Lung (tissue), 12 donors: ENCODE results near the gene ALOX12B. TPM values are rescaled to one million over a fixed set of nuclear protein-coding genes. Genes with fewer than 3 reads are reported as not detected.
A peak's percentile ranks its signal among the peaks of the same experiment; 100 is the strongest.

Source experiments
- ATAC-seq: fragments of 200-7000 bp; cut with Tn5 transposase; one replicate; pipeline ENCODE4 v1.9.1; 2020; ENCODE audit warnings: moderate number of reproducible peaks; ENCODE audit not compliant: insufficient read depth, low FRiP score
- DNase-seq, 3 donors: peaks; one replicate each; pipeline ENCODE4 v3.0.0-alpha.2; 2013 to 2017
- H3K27ac ChIP-seq, 2 donors: one replicate each; pipeline ENCODE4 v1.5.1; 2013; ENCODE audit warnings: mild to moderate bottlenecking in 2 of 2, moderate library complexity in 2 of 2, control low read depth in 1 of 2, inconsistent platforms in 1 of 2, low read depth in 1 of 2, low read length in 1 of 2
- H3K27me3 ChIP-seq, 3 donors: one replicate each; pipeline ENCODE4 v1.5.1; 2013; ENCODE audit warnings: low read length in 2 of 3; ENCODE audit not compliant: control insufficient read depth in 3 of 3, insufficient read depth in 3 of 3
- H3K36me3 ChIP-seq, 4 donors: one replicate each; pipeline ENCODE4 v1.5.1; 2013; ENCODE audit warnings: low read length in 4 of 4, mild to moderate bottlenecking in 1 of 4, moderate library complexity in 1 of 4; ENCODE audit not compliant: control insufficient read depth in 4 of 4, insufficient read depth in 4 of 4
- H3K4me1 ChIP-seq, 5 donors: one replicate each; pipeline ENCODE4 v1.5.1; 2013; ENCODE audit warnings: low read length in 5 of 5, mild to moderate bottlenecking in 2 of 5, moderate library complexity in 1 of 5; ENCODE audit not compliant: control insufficient read depth in 5 of 5, insufficient read depth in 5 of 5
- H3K4me3 ChIP-seq: one replicate; pipeline ENCODE4 v1.5.1; 2013; ENCODE audit warnings: mild to moderate bottlenecking, control low read depth, moderate library complexity
- H3K9ac ChIP-seq, 2 donors: one replicate each; pipeline ENCODE4 v1.5.1; 2013; ENCODE audit warnings: low read length in 2 of 2, control low read depth in 1 of 2; ENCODE audit not compliant: insufficient read depth in 1 of 2
- H3K9me3 ChIP-seq, 4 donors: one replicate each; pipeline ENCODE4 v1.5.1; 2013; ENCODE audit warnings: low read length in 3 of 4, mild to moderate bottlenecking in 1 of 4, moderate library complexity in 1 of 4; ENCODE audit not compliant: control insufficient read depth in 4 of 4, insufficient read depth in 3 of 4
- CTCF ChIP-seq: IDR thresholded peaks from 2 replicates; pipeline ENCODE4 v1.5.1; 2012; ENCODE audit warnings: mild to moderate bottlenecking; ENCODE audit errors: control extremely low read depth, extremely low read depth
- WGBS, 2 donors: extraction: QIAGEN DNeasy Blood & Tissue Kit; methylation state at CpG; one replicate each; pipeline ENCODE4 v1.1.7; 2013; 5-methylcytosine and 5-hydroxymethylcytosine counted together
- polyA plus RNA-seq, 2 donors: library from polyadenylated mRNA; stranded (reverse); fragments of 200-250 nt; gene quantifications; one replicate each; pipeline ENCODE4 v1.2.1, GENCODE V29; 2013
- total RNA-seq, 2 donors: library from RNA; depleted of rRNA in 1 of 2; stranded (reverse); fragments of >200 nt in 1 of 2; gene quantifications; one replicate each; pipeline ENCODE4 v1.2.1, GENCODE V29; 2014 to 2021
- donor health status: control.
- donor health status: control.
- donor health status: Bipolar disorder and iron deficiency.
- donor health status: healthy.
- donor health status: DM: yes; HTN: yes; CAD: no.

ALOX12B gene
- total and polyA plus RNA-seq, 4 donors: 0.06 to 0.48 (median 0.46) TPM; not detected in 1

- no peak for TF ChIP-seq CTCF
- 14 to 24% methylated on average over 2 of the region's 2 CpGs for WGBS, 2 donors
- Histone ChIP-seq H3K9me3 (no peaks in the 10 kb centered on the region), H3K4me3 (no peak overlapping the region), H3K27me3 (peaks cover 0 to 5% (median 5%) of the 10 kb centered on the region in 3 donors), H3K27ac (no peak overlapping the region), H3K36me3 (no peaks in the 10 kb centered on the region), H3K4me1 (no peaks in the 10 kb centered on the region), H3K9ac (no peak overlapping the region)
- ATAC-seq (no peak), DNase-seq (peak; percentile 42 to 77 (median 58))
These were observed 12.6 kb upstream of the ALOX12B start for GRCh38 chr17:8100111-8100510.

- WGBS, 2 donors: 91 to 94% methylated on average over 8 of the region's 8 CpGs
- ATAC-seq: no peak
- Histone ChIP-seq H3K36me3 (no peaks in the 10 kb centered on the region), H3K4me1 (no peaks in the 10 kb centered on the region), H3K9ac (no peak overlapping the region), H3K4me3 (no peak overlapping the region), H3K9me3 (no peaks in the 10 kb centered on the region), H3K27me3 (peaks cover 0 to 5% (median 0%) of the 10 kb centered on the region in 3 donors), H3K27ac (no peak overlapping the region)
- DNase-seq: no peak
- TF ChIP-seq CTCF: no peak
These were observed 9.0 kb upstream of the ALOX12B start for GRCh38 chr17:8096541-8096940.

- 76 to 83% methylated on average over 5 to 6 of the region's 6 CpGs for WGBS, 2 donors
- no peak for ATAC-seq
- no peak for TF ChIP-seq CTCF
These were observed 7.8 kb upstream of the ALOX12B start for GRCh38 chr17:8095361-8095760.

GRCh38 chr17:8091033-8091687 lies 3.6 kb upstream of the ALOX12B start:
- H3K36me3 ChIP-seq: no peaks in the 10 kb centered on the region
- no peak overlapping the region for H3K9ac ChIP-seq
- H3K27ac ChIP-seq: no peak overlapping the region
- H3K4me1 ChIP-seq: no peaks in the 10 kb centered on the region
- H3K9me3 ChIP-seq: no peaks in the 10 kb centered on the region
- H3K4me3 ChIP-seq: no peak overlapping the region
- peaks cover 0 to 27% (median 10%) of the 10 kb centered on the region in 3 donors for H3K27me3 ChIP-seq
- ATAC-seq: no peak
- 37 to 45% methylated on average over 9 of the region's 9 CpGs for WGBS, 2 donors
- TF ChIP-seq CTCF: no peak
- no peak for DNase-seq

More at GRCh38 chr17:8095361-8095760, 7.8 kb upstream of the ALOX12B start:
- no peak overlapping the region for H3K27ac ChIP-seq
- H3K4me3 ChIP-seq: no peak overlapping the region
- no peaks in the 10 kb centered on the region for H3K4me1 ChIP-seq
- peaks cover 0 to 11% (median 10%) of the 10 kb centered on the region in 3 donors for H3K27me3 ChIP-seq
- no peak for DNase-seq
- no peaks in the 10 kb centered on the region for H3K9me3 ChIP-seq
- H3K9ac ChIP-seq: no peak overlapping the region
- no peaks in the 10 kb centered on the region for H3K36me3 ChIP-seq
